ENCODE results near the gene SLAIN1. TPM values are rescaled to one million over a fixed set of nuclear protein-coding genes. Genes with fewer than 3 reads are reported as not detected.

The SLAIN1 gene
- total and polyA plus RNA-seq, 2 of the 8 experiments (the other 6 are each of a cell fraction or from before 2014, with no cell fraction given) = 35.0 to 37.7 TPM

- H3K14ac ChIP-seq (ENCODE audit: insufficient read length) = no peak overlapping the region
- ChIA-PET POLR2A (ENCODE audit: partially characterized antibody) (no interaction called here), CTCF (ENCODE audit: partially characterized antibody) (interaction anchor here (0.6 to 7.3 kb wide), 30 partner anchors 9 to 1779 kb away, joined by 3 to 104 read pairs (median 4); partner anchors contain the start of gene SLAIN1)
- no peak overlapping the region for H3K4me3 ChIP-seq (ENCODE audit: extremely low read depth in 1 of 4, insufficient read depth in 2 of 4, low read depth in 3 of 4, low read length in 4 of 4)
- DNase-seq (ENCODE audit: low read depth in 1 of 2, low spot score in 2 of 2) (no peak), FAIRE-seq (peak; percentile 88)
- no peak overlapping the region for H2BK20ac ChIP-seq (ENCODE audit: low read length)
- no peak overlapping the region for H3K9ac ChIP-seq (replicated peaks in 1 of 4; ENCODE audit: extremely low read depth in 1 of 4, low read depth in 3 of 4, low read length in 3 of 4)
- no peak overlapping the region for H3K18ac ChIP-seq (ENCODE audit: extremely low read depth, low read length)
- peaks cover 0 to 2% of the 10 kb centered on the region in 2 experiments for H4K20me1 ChIP-seq (replicated peaks in 1 of 2; ENCODE audit: control insufficient read depth in 1 of 2, insufficient read depth in 2 of 2, low read length in 2 of 2)
- H3K36me3 ChIP-seq (ENCODE audit: control insufficient read depth in 2 of 4, insufficient read depth in 4 of 4, low read length in 3 of 4) = peaks cover 0 to 27% (median 14%) of the 10 kb centered on the region in 4 experiments; a peak in 5 of 8 replicates
- no peaks in the 10 kb centered on the region for H3K9me3 ChIP-seq (ENCODE audit: insufficient read depth in 2 of 2, low read depth in 1 of 2, low read length in 1 of 2)
- H4K8ac ChIP-seq (ENCODE audit: extremely low read depth, insufficient read depth, low read length) = peak overlapping the region; percentile 89; the same call in 1 of the 2 replicates
- H3K79me2 ChIP-seq (ENCODE audit: control insufficient read depth in 1 of 2, insufficient read depth in 2 of 2, low read length in 2 of 2) = peaks cover 0 to 22% of the 10 kb centered on the region in 2 experiments; a peak in 2 of 4 replicates
- no peak overlapping the region for H2BK15ac ChIP-seq (ENCODE audit: low read length)
- peaks cover 0 to 2% (median 0%) of the 10 kb centered on the region in 4 experiments; a peak in 1 of 7 replicates for H3K4me1 ChIP-seq (replicated peaks in 1 of 4; ENCODE audit: control insufficient read depth in 3 of 4, insufficient read depth in 4 of 4, low read length in 3 of 4)
- 73% methylated on average over 5 of the region's 5 CpGs; no CpG with 5 or more reads in 1 of the 2 experiments for WGBS, 2 experiments (ENCODE audit: extremely low coverage in 1 of 2, insufficient coverage in 1 of 2, insufficient read length in 1 of 2, insufficient replicate concordance in 2 of 2, low coverage in 1 of 2, low lambda C conversion rate in 2 of 2, missing lambda C conversion rate in 1 of 2)
- no peak overlapping the region for H3K27ac ChIP-seq (ENCODE audit: low read depth, low read length)
- no peak overlapping the region for H3K56ac ChIP-seq (replicated peaks; ENCODE audit: insufficient read length, low read depth, low read length)
- no peak overlapping the region for H2BK12ac ChIP-seq (ENCODE audit: low read depth, low read length)
- H4K5ac ChIP-seq (ENCODE audit: insufficient read length, low read depth, low read length) = no peak overlapping the region
- H2AK5ac ChIP-seq (ENCODE audit: low read depth, low read length) = no peak overlapping the region
- H3K79me1 ChIP-seq (ENCODE audit: low read depth, low read length) = no peaks in the 10 kb centered on the region; the same call in 1 of the 2 replicates
- H3K23me2 ChIP-seq (ENCODE audit: low read depth, low read length) = no peaks in the 10 kb centered on the region
- H3K4me2 ChIP-seq (ENCODE audit: insufficient read depth in 1 of 2, low read depth in 2 of 2, low read length in 2 of 2) = no peak overlapping the region
- H4K91ac ChIP-seq (replicated peaks; ENCODE audit: insufficient read length, low read length) = no peak overlapping the region
- no peaks in the 10 kb centered on the region for H3K27me3 ChIP-seq (replicated peaks in 1 of 4; ENCODE audit: control insufficient read depth in 3 of 4, extremely low read depth in 1 of 4, insufficient read depth in 3 of 4, low read length in 3 of 4)
- no peak overlapping the region for H2BK5ac ChIP-seq (ENCODE audit: low read depth, low read length)
- H2AFZ ChIP-seq (ENCODE audit: low read length) = no peak overlapping the region
- no peak overlapping the region for H3K23ac ChIP-seq (ENCODE audit: insufficient read length)
- H2BK120ac ChIP-seq (replicated peaks; ENCODE audit: low read depth, low read length) = no peak overlapping the region
- H3K4ac ChIP-seq (replicated peaks; ENCODE audit: insufficient read length, low read depth, low read length) = no peak overlapping the region
- peak; percentile 83 to 85 for TF ChIP-seq RAD21 (IDR thresholded peaks at IDR 0.05 in 1 of 2, conservative IDR thresholded peaks at IDR 0.05 in 1 of 2; ENCODE audit: low read depth in 2 of 2, low read length in 2 of 2)
- TF ChIP-seq E2F6 (IDR thresholded peaks at IDR 0.05) = peak; percentile 13; the same call in 1 of the 2 replicates
- TF ChIP-seq CTCF (IDR thresholded peaks at IDR 0.05; ENCODE audit: control extremely low read depth in 1 of 3, insufficient read depth in 1 of 3, low read depth in 1 of 3, low read length in 3 of 3) = peak in 2 of 3 experiments; percentile 63 to 78; a peak in 3 of 4 replicates
- 0 out of 2 replicates have a peak, but pooled peaks have one; percentile 32 for TF ChIP-seq ATF2 (IDR thresholded peaks at IDR 0.05; ENCODE audit: low read length)
Observed at GRCh38 chr13:77751513-77752456, 54.3 kb downstream of the SLAIN1 start.

All from H1 (cell line).